IMR-90 (cell line): ENCODE measurements around the gene GP9. TPM values are rescaled to one million over a fixed set of nuclear protein-coding genes. Genes with fewer than 3 reads are reported as not detected.
A peak's percentile ranks its signal among the peaks of the same experiment; 100 is the strongest.

Experiments used
- ATAC-seq: fragments of 200-7000 bp; cut with Tn5 transposase; 2 replicates; pipeline ENCODE4 v1.9.1; 2020; ENCODE audit warnings: low read depth, mild to moderate bottlenecking, moderate library complexity
- BruUV-seq: library from RNA; stranded (reverse); fragments of 400-500 nt; replicated peaks from 2 replicates; lab custom pipeline; 2021; lab: Mats Ljungman, UMichigan
- CTCF ChIA-PET: fragments of 300-600 bp; formaldehyde crosslinking; extraction: SDS; loops from one replicate; lab custom pipeline; 2021; ENCODE audit warnings: antibody characterized with exemption; lab: Yijun Ruan, JAX
- POLR2A ChIA-PET: fragments of 300-600 bp; sonication (Branson Sonifier 250); formaldehyde crosslinking; loops from one replicate; lab custom pipeline; 2022; ENCODE audit warnings: antibody characterized with exemption; ENCODE audit not compliant: unreplicated experiment; lab: Charles Lee
- DNase-seq: peaks from one replicate; pipeline ENCODE4 v3.0.0; 2013
- H2AFZ ChIP-seq: replicated peaks from 2 replicates; pipeline ENCODE3; 2013; ENCODE audit warnings: low read length, mild to moderate bottlenecking; ENCODE audit not compliant: poor library complexity
- H2AK5ac ChIP-seq: 2 replicates; pipeline ENCODE4 v1.6.1; 2013; ENCODE audit warnings: low read depth, low read length, inconsistent platforms
- H2AK9ac ChIP-seq: replicated peaks from 2 replicates; pipeline ENCODE3; 2013; ENCODE audit warnings: mild to moderate bottlenecking, low read depth, low read length, moderate library complexity; ENCODE audit not compliant: poor library complexity
- H2BK120ac ChIP-seq: 2 replicates; pipeline ENCODE4 v1.6.1; 2013; ENCODE audit warnings: low read depth, low read length, inconsistent platforms
- H2BK15ac ChIP-seq: 3 replicates; pipeline ENCODE4 v1.6.1; 2013; ENCODE audit warnings: low read depth, low read length, inconsistent platforms
- H2BK20ac ChIP-seq: 2 replicates; pipeline ENCODE4 v1.6.1; 2013; ENCODE audit warnings: low read depth, mild to moderate bottlenecking, inconsistent platforms, low read length, moderate library complexity
- H2BK5ac ChIP-seq: 2 replicates; pipeline ENCODE4 v1.6.1; 2013; ENCODE audit warnings: mild to moderate bottlenecking, low read depth, low read length, inconsistent platforms; ENCODE audit not compliant: poor library complexity, severe bottlenecking
- H3K14ac ChIP-seq: replicated peaks from 2 replicates; pipeline ENCODE4 v1.6.1; 2013; ENCODE audit warnings: low read depth, low read length, inconsistent platforms
- H3K18ac ChIP-seq: 2 replicates; pipeline ENCODE4 v1.6.1; 2013; ENCODE audit warnings: low read depth, low read length, control low read depth
- H3K23ac ChIP-seq: 2 replicates; pipeline ENCODE4 v1.6.1; 2013; ENCODE audit warnings: low read depth, low read length, inconsistent platforms
- H3K27ac ChIP-seq: 2 replicates; pipeline ENCODE4 v1.5.1; 2013; ENCODE audit warnings: mild to moderate bottlenecking, control low read depth, low read length; ENCODE audit not compliant: insufficient read depth
- H3K27me3 ChIP-seq: 2 replicates; pipeline ENCODE4 v1.6.1; 2013; ENCODE audit warnings: low read length; ENCODE audit not compliant: control insufficient read depth, insufficient read depth
- H3K36me3 ChIP-seq: 2 replicates; pipeline ENCODE4 v1.6.1; 2013; ENCODE audit warnings: low read length, mixed read lengths; ENCODE audit not compliant: control insufficient read depth, insufficient read depth
- H3K4ac ChIP-seq: 2 replicates; pipeline ENCODE4 v1.6.1; 2013; ENCODE audit warnings: low read depth, low read length, inconsistent platforms
- H3K4me1 ChIP-seq: 2 replicates; pipeline ENCODE4 v1.6.1; 2013; ENCODE audit warnings: low read length, mixed read lengths; ENCODE audit not compliant: control insufficient read depth, insufficient read depth
- H3K4me2 ChIP-seq: 2 replicates; pipeline ENCODE4 v1.6.1; 2013; ENCODE audit warnings: low read depth, mild to moderate bottlenecking, control low read depth, low read length, moderate library complexity
- H3K4me3 ChIP-seq: 2 replicates; pipeline ENCODE4 v1.5.1; 2013; ENCODE audit warnings: low read depth, mild to moderate bottlenecking, control low read depth, low read length, moderate library complexity; ENCODE audit not compliant: insufficient read depth
- H3K56ac ChIP-seq: 2 replicates; pipeline ENCODE4 v1.6.1; 2013; ENCODE audit warnings: low read length, inconsistent platforms; ENCODE audit not compliant: insufficient read depth; ENCODE audit errors: extremely low read depth
- H3K79me1 ChIP-seq, 2 experiments: 2 replicates each; pipeline ENCODE4 v1.6.1; 2013; ENCODE audit warnings: low read length in 2 of 2, inconsistent platforms in 1 of 2, low read depth in 1 of 2
- H3K9ac ChIP-seq: 2 replicates; pipeline ENCODE4 v1.6.1; 2013; ENCODE audit warnings: low read depth, low read length, control low read depth
- H3K9me1 ChIP-seq: 2 replicates; pipeline ENCODE4 v1.6.1; 2013; ENCODE audit warnings: low read length, inconsistent platforms; ENCODE audit not compliant: insufficient read depth
- H3K9me3 ChIP-seq: 2 replicates; pipeline ENCODE4 v1.6.1; 2013; ENCODE audit warnings: low read length; ENCODE audit not compliant: control insufficient read depth, insufficient read depth
- H4K20me1 ChIP-seq: 2 replicates; pipeline ENCODE4 v1.6.1; 2013; ENCODE audit warnings: low read length, inconsistent platforms; ENCODE audit not compliant: insufficient read depth
- H4K5ac ChIP-seq: 2 replicates; pipeline ENCODE4 v1.6.1; 2013; ENCODE audit warnings: mild to moderate bottlenecking, low read depth, low read length, control low read depth
- H4K8ac ChIP-seq, 2 experiments: 2 replicates each; pipeline ENCODE4 v1.6.1; 2013; ENCODE audit warnings: low read depth in 2 of 2, low read length in 2 of 2, control low read depth in 1 of 2, inconsistent platforms in 1 of 2
- H4K91ac ChIP-seq: 2 replicates; pipeline ENCODE4 v1.6.1; 2013; ENCODE audit warnings: low read depth, low read length, inconsistent platforms; ENCODE audit not compliant: insufficient read depth
- CEBPB ChIP-seq: IDR thresholded peaks from 2 replicates; pipeline ENCODE4 v1.6.1; 2012; ENCODE audit warnings: low read depth, low read length, improper control_type of control experiment
- CTCF ChIP-seq: conservative IDR thresholded peaks from 2 replicates; pipeline ENCODE4 v1.5.1; 2012; ENCODE audit warnings: mild to moderate bottlenecking, low read depth, low read length, improper control_type of control experiment
- POLR2A ChIP-seq: IDR thresholded peaks from 2 replicates; pipeline ENCODE4 v1.6.1; 2012; ENCODE audit warnings: mild to moderate bottlenecking, low read depth, low read length
- RCOR1 ChIP-seq: IDR thresholded peaks from 2 replicates; pipeline ENCODE4 v1.6.1; 2012; ENCODE audit warnings: mild to moderate bottlenecking, low read length, improper control_type of control experiment; ENCODE audit not compliant: insufficient replicate concordance
- SMC3 ChIP-seq: fragments of 150-350 bp; IDR thresholded peaks from 2 replicates; pipeline ENCODE4 v1.6.1; 2016; ENCODE audit warnings: low read depth, mild to moderate bottlenecking, antibody characterized with exemption, low read length, moderate library complexity
- WGBS, 2 experiments: methylation state at CpG; one replicate each; pipeline versions ENCODE4 v1.1.5 to v1.1.7; 2013; ENCODE audit warnings: missing lambda C conversion rate in 2 of 2; ENCODE audit not compliant: insufficient read length in 1 of 2; ENCODE audit errors: extremely low coverage in 2 of 2; 5-methylcytosine and 5-hydroxymethylcytosine counted together
- dilution Hi-C: fragments of 300-500 bp; cut with HindIII; formaldehyde crosslinking; loops from one replicate; pipeline ENCODE4 v1.14.3; 2018; ENCODE audit warnings: low sequenced_read_pairs; ENCODE audit not compliant: unreplicated experiment
- in situ Hi-C: fragments of 300-500 bp; cut with MboI; formaldehyde crosslinking; loops from 3 replicates; pipeline ENCODE4 v1.14.3; 2019; ENCODE audit warnings: low sequenced_read_pairs, inconsistent platforms, mixed read lengths
- intact Hi-C: fragments of 100-400 bp; cut with micrococcal nuclease; formaldehyde crosslinking; loops from 2 replicates; pipeline ENCODE4 v1.10.0; 2022
- polyA plus RNA-seq, 3 experiments: library from polyadenylated mRNA; depleted of rRNA; stranded (reverse); fragments of >200 nt; gene quantifications; 2 replicates each; pipeline ENCODE4 v1.2.3, GENCODE V29; 2012; ENCODE audit warnings: low replicate concordance in 1 of 3
- total RNA-seq: library from RNA; depleted of rRNA; stranded (reverse); fragments of >200 nt; gene quantifications from 2 replicates; pipeline ENCODE4 v1.2.3, GENCODE V29; 2012

GP9 gene
- total and polyA plus RNA-seq, 2 of the 4 experiments (the other 2 are of a cell fraction), result not detected

GRCh38 chr3:129022114-129023007 lies 38.2 kb upstream of the GP9 start:
- Histone ChIP-seq H2AK9ac (no peak overlapping the region), H2BK20ac (peak overlapping the region; percentile 20; the same call in 1 of the 2 replicates), H3K4ac (peak overlapping the region; percentile 2; the same call in 1 of the 2 replicates), H3K4me2 (no peak overlapping the region), H2AK5ac (peak overlapping the region; percentile 4), H3K79me1 (no peaks in the 10 kb centered on the region), H4K5ac (peak overlapping the region; percentile 7; the same call in 1 of the 2 replicates), H3K4me1 (peaks cover 26% of the 10 kb centered on the region), H3K27me3 (peaks cover 31% of the 10 kb centered on the region), H3K27ac (peak overlapping the region; percentile 53; the same call in 1 of the 2 replicates), H3K9ac (no peak overlapping the region), H2AFZ (no peak overlapping the region), H3K9me3 (peaks cover 3% of the 10 kb centered on the region; the same call in 1 of the 2 replicates), H3K9me1 (peaks cover 11% of the 10 kb centered on the region), H3K4me3 (no peak overlapping the region), H2BK120ac (peak overlapping the region; percentile 42; the same call in 1 of the 2 replicates), H3K14ac (no peak overlapping the region), H3K56ac (no peak overlapping the region), H3K36me3 (no peaks in the 10 kb centered on the region), H4K20me1 (no peaks in the 10 kb centered on the region), H4K8ac (peak overlapping the region in 1 of 2 experiments; percentile 27; a peak in 1 of 4 replicates), H2BK15ac (peak overlapping the region; percentile 44; the same call in 1 of the 3 replicates), H4K91ac (no peak overlapping the region), H3K23ac (no peak overlapping the region), H3K18ac (peak overlapping the region; percentile 11; the same call in 1 of the 2 replicates), H2BK5ac (no peak overlapping the region)
- in situ Hi-C loops (no loop called here), dilution Hi-C loops (no loop called here), intact Hi-C loops (no loop called here)
- DNase-seq, result peak; percentile 37
- no CpG with 5 or more reads among the region's 15 CpGs for WGBS, 2 experiments
- TF ChIP-seq SMC3, result no peak
- no peak for TF ChIP-seq CTCF
- no peak for TF ChIP-seq RCOR1
- TF ChIP-seq POLR2A, result no peak
- TF ChIP-seq CEBPB, result no peak
- ChIA-PET POLR2A (no interaction called here), CTCF (interaction anchor here (0.6 kb wide), 2 partner anchors 30 to 108 kb away, joined by 3 read pairs; no protein-coding TSS in a partner anchor)
- no TSS peak for BruUV-seq
- no peak for ATAC-seq
